Muscle of arm (tissue), 12 donors: Measurements from ENCODE around the gene ZNF467. TPM values are rescaled to one million over a fixed set of nuclear protein-coding genes. Genes with fewer than 3 reads are reported as not detected.

ENCODE experiments used
- DNase-seq: peaks from one replicate; pipeline ENCODE4 v3.0.0-alpha.2; 2013
- polyA plus RNA-seq, 12 donors: library from polyadenylated mRNA; unstranded; fragments of 120-200 nt; gene quantifications; one replicate each; pipeline ENCODE4 v1.2.1, GENCODE V29; 2013; ENCODE audit not compliant: insufficient read length in 12 of 12

Gene ZNF467
- polyA plus RNA-seq, 12 donors, result 4.8 to 15.1 (median 5.8) TPM; not detected in 1

- no peak for DNase-seq
These were observed 23.1 kb downstream of the ZNF467 start for GRCh38 chr7:149750122-149750845.

- DNase-seq, result no peak
These were observed 25.1 kb downstream of the ZNF467 start for GRCh38 chr7:149748076-149748874.

- no peak for DNase-seq
These were observed 29.7 kb downstream of the ZNF467 start for GRCh38 chr7:149743476-149744255.

GRCh38 chr7:149742075-149742701, 31.2 kb downstream of the ZNF467 start:
- DNase-seq, result peak; percentile 67

- DNase-seq, result no peak
These were observed 31.8 kb downstream of the ZNF467 start for GRCh38 chr7:149741629-149742028.

GRCh38 chr7:149736478-149737360, 36.7 kb downstream of the ZNF467 start:
- no peak for DNase-seq

GRCh38 chr7:149735779-149736477, 37.5 kb downstream of the ZNF467 start:
- DNase-seq, result no peak

- no peak for DNase-seq
These were observed 38.2 kb downstream of the ZNF467 start for GRCh38 chr7:149735181-149735602.

GRCh38 chr7:149734791-149735075, 38.7 kb downstream of the ZNF467 start:
- DNase-seq, result no peak

GRCh38 chr7:149733924-149734790, 39.2 kb downstream of the ZNF467 start:
- DNase-seq, result no peak

- no peak for DNase-seq
These were observed 40.1 kb downstream of the ZNF467 start for GRCh38 chr7:149733131-149733923.

- no peak for DNase-seq
These were observed 40.8 kb downstream of the ZNF467 start for GRCh38 chr7:149732611-149733010.

GRCh38 chr7:149732111-149732561, 41.3 kb downstream of the ZNF467 start:
- no peak for DNase-seq

GRCh38 chr7:149731207-149731955, 42.0 kb downstream of the ZNF467 start:
- no peak for DNase-seq

- no peak for DNase-seq
These were observed 43.2 kb downstream of the ZNF467 start for GRCh38 chr7:149729983-149730801.

- no peak for DNase-seq
These were observed 43.8 kb downstream of the ZNF467 start for GRCh38 chr7:149729586-149729982.
